ENCODE results near the gene RHOJ. TPM values are rescaled to one million over a fixed set of nuclear protein-coding genes. Genes with fewer than 3 reads are reported as not detected.

The RHOJ gene
- total and polyA plus RNA-seq, 2 of the 8 experiments (the other 6 are each of a cell fraction or from before 2014, with no cell fraction given): 0.11 TPM; not detected in 1

DNA sequence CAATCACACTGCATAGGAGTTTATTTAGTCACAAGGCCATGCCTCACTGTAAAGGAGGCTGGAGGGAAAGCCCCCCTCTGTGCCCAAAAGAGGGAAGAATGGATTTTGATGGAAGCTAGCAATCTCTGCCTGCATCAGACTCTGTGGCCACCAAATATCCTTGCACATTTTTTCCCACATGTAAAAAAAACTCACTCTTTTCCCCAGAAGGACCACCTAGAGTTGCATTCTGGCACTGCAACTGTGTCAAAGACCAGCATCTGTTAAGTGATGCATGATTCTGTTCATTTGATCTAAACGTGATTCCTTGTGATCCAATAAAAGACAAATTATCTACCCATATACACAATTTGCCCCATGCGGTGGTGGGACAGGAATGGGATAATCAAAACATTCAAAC, 8.0 kb downstream of the RHOJ start:
- Histone ChIP-seq H2BK20ac (ENCODE audit: low read length) (no peak overlapping the region), H4K8ac (ENCODE audit: extremely low read depth, insufficient read depth, low read length) (no peak overlapping the region), H2BK5ac (ENCODE audit: low read depth, low read length) (no peak overlapping the region), H3K9me3 (ENCODE audit: insufficient read depth in 2 of 2, low read depth in 1 of 2, low read length in 1 of 2) (no peaks in the 10 kb centered on the region), H4K91ac (replicated peaks; ENCODE audit: insufficient read length, low read length) (no peak overlapping the region), H3K9ac (replicated peaks in 1 of 4; ENCODE audit: extremely low read depth in 1 of 4, low read depth in 3 of 4, low read length in 3 of 4) (no peak overlapping the region), H3K4ac (replicated peaks; ENCODE audit: insufficient read length, low read depth, low read length) (no peak overlapping the region), H3K14ac (ENCODE audit: insufficient read length) (no peak overlapping the region), H2BK15ac (ENCODE audit: low read length) (no peak overlapping the region), H3K79me1 (ENCODE audit: low read depth, low read length) (no peaks in the 10 kb centered on the region), H4K5ac (ENCODE audit: insufficient read length, low read depth, low read length) (no peak overlapping the region), H3K18ac (ENCODE audit: extremely low read depth, low read length) (no peak overlapping the region), H3K4me2 (ENCODE audit: insufficient read depth in 1 of 2, low read depth in 2 of 2, low read length in 2 of 2) (no peak overlapping the region), H3K36me3 (ENCODE audit: control insufficient read depth in 2 of 4, insufficient read depth in 4 of 4, low read length in 3 of 4) (no peaks in the 10 kb centered on the region), H3K27me3 (replicated peaks in 1 of 4; ENCODE audit: control insufficient read depth in 3 of 4, extremely low read depth in 1 of 4, insufficient read depth in 3 of 4, low read length in 3 of 4) (no peaks in the 10 kb centered on the region), H3K23ac (ENCODE audit: insufficient read length) (no peak overlapping the region), H3K4me3 (ENCODE audit: extremely low read depth in 1 of 4, insufficient read depth in 2 of 4, low read depth in 3 of 4, low read length in 4 of 4) (no peak overlapping the region), H2BK12ac (ENCODE audit: low read depth, low read length) (no peak overlapping the region), H4K20me1 (replicated peaks in 1 of 2; ENCODE audit: control insufficient read depth in 1 of 2, insufficient read depth in 2 of 2, low read length in 2 of 2) (no peaks in the 10 kb centered on the region), H2BK120ac (replicated peaks; ENCODE audit: low read depth, low read length) (no peak overlapping the region), H3K23me2 (ENCODE audit: low read depth, low read length) (no peaks in the 10 kb centered on the region; the same call in 1 of the 2 replicates), H3K56ac (replicated peaks; ENCODE audit: insufficient read length, low read depth, low read length) (no peak overlapping the region), H3K27ac (ENCODE audit: low read depth, low read length) (no peak overlapping the region), H3K4me1 (replicated peaks in 1 of 4; ENCODE audit: control insufficient read depth in 3 of 4, insufficient read depth in 4 of 4, low read length in 3 of 4) (no peaks in the 10 kb centered on the region), H2AFZ (ENCODE audit: low read length) (no peak overlapping the region), H2AK5ac (ENCODE audit: low read depth, low read length) (no peak overlapping the region), H3K79me2 (ENCODE audit: control insufficient read depth in 1 of 2, insufficient read depth in 2 of 2, low read length in 2 of 2) (no peaks in the 10 kb centered on the region)
- 71% methylated on average over 2 of the region's 2 CpGs; no CpG with 5 or more reads in 1 of the 2 experiments for WGBS, 2 experiments (ENCODE audit: extremely low coverage in 1 of 2, insufficient coverage in 1 of 2, insufficient read length in 1 of 2, insufficient replicate concordance in 2 of 2, low coverage in 1 of 2, low lambda C conversion rate in 2 of 2, missing lambda C conversion rate in 1 of 2)
- FAIRE-seq (no peak), DNase-seq (ENCODE audit: low read depth in 1 of 2, low spot score in 2 of 2) (no peak)
- ChIA-PET POLR2A (ENCODE audit: partially characterized antibody) (no interaction called here), CTCF (ENCODE audit: partially characterized antibody) (interaction anchor here (0.8 to 1.1 kb wide), 4 partner anchors 11 to 71 kb away, joined by 3 read pairs; no protein-coding TSS in a partner anchor)
- TF ChIP-seq SP2 (IDR thresholded peaks at IDR 0.05; ENCODE audit: low read length) (no peak), ATF3 (IDR thresholded peaks at IDR 0.05; ENCODE audit: insufficient read depth, low read depth, low read length) (no peak), BACH1 (IDR thresholded peaks at IDR 0.05; ENCODE audit: low read length) (no peak), JUND (IDR thresholded peaks at IDR 0.05; ENCODE audit: low read length) (no peak), NRF1 (IDR thresholded peaks at IDR 0.05; ENCODE audit: low read depth, low read length) (no peak), KDM1A (IDR thresholded peaks at IDR 0.05; ENCODE audit: borderline replicate concordance, low read length) (no peak), SP1 (IDR thresholded peaks at IDR 0.05; ENCODE audit: low read depth, low read length) (no peak), RXRA (IDR thresholded peaks at IDR 0.05; ENCODE audit: insufficient read depth, low read depth, low read length) (no peak), MAFK (IDR thresholded peaks at IDR 0.05; ENCODE audit: low read depth, low read length) (no peak), HDAC2 (IDR thresholded peaks at IDR 0.05; ENCODE audit: borderline replicate concordance in 1 of 2, low read depth in 2 of 2, low read length in 2 of 2) (no peak), GTF2F1 (IDR thresholded peaks at IDR 0.05; ENCODE audit: borderline replicate concordance, low read depth, low read length) (no peak)
- TF ChIP-seq, protein P1, sequence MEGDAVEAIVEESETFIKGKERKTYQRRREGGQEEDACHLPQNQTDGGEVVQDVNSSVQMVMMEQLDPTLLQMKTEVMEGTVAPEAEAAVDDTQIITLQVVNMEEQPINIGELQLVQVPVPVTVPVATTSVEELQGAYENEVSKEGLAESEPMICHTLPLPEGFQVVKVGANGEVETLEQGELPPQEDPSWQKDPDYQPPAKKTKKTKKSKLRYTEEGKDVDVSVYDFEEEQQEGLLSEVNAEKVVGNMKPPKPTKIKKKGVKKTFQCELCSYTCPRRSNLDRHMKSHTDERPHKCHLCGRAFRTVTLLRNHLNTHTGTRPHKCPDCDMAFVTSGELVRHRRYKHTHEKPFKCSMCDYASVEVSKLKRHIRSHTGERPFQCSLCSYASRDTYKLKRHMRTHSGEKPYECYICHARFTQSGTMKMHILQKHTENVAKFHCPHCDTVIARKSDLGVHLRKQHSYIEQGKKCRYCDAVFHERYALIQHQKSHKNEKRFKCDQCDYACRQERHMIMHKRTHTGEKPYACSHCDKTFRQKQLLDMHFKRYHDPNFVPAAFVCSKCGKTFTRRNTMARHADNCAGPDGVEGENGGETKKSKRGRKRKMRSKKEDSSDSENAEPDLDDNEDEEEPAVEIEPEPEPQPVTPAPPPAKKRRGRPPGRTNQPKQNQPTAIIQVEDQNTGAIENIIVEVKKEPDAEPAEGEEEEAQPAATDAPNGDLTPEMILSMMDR (IDR thresholded peaks at IDR 0.05; ENCODE audit: control extremely low read depth in 1 of 3, insufficient read depth in 1 of 3, low read depth in 1 of 3, low read length in 3 of 3): no peak

Measured in H1 (cell line).